ENCODE results near the gene SLC2A2.

SLC2A2 gene

GRCh38 chr3:171026597-171027293 is at the start of gene SLC2A2:
Gene SLC2A2 (minus strand): TSS chr3:171026720. CDS start chr3:171026670, 50 bp downstream.
- no peaks in the 10 kb centered on the region for H3K36me3 ChIP-seq (ENCODE audit: insufficient read depth, low read length)
- no peaks in the 10 kb centered on the region for H3K9me3 ChIP-seq (ENCODE audit: control insufficient read depth, insufficient read depth, low read length)
- H3K4me1 ChIP-seq (ENCODE audit: insufficient read depth, low read length) = no peaks in the 10 kb centered on the region
- no peak within 1 kb of the TSS for H3K9ac ChIP-seq (ENCODE audit: low read depth, low read length)

- Histone ChIP-seq H3K36me3 (ENCODE audit: insufficient read depth, low read length) (no peaks in the 10 kb centered on the region; the same call in 1 of the 2 replicates), H3K4me1 (ENCODE audit: insufficient read depth, low read length) (no peaks in the 10 kb centered on the region), H3K9ac (ENCODE audit: low read depth, low read length) (no peak overlapping the region), H3K9me3 (ENCODE audit: control insufficient read depth, insufficient read depth, low read length) (no peaks in the 10 kb centered on the region)
These were observed 45.9 kb upstream of the SLC2A2 start for GRCh38 chr3:171072432-171072831.

GRCh38 chr3:171068658-171069057 is 42.1 kb upstream of the SLC2A2 start:
- Histone ChIP-seq H3K36me3 (ENCODE audit: insufficient read depth, low read length) (no peaks in the 10 kb centered on the region; the same call in 1 of the 2 replicates), H3K9me3 (ENCODE audit: control insufficient read depth, insufficient read depth, low read length) (no peaks in the 10 kb centered on the region), H3K4me1 (ENCODE audit: insufficient read depth, low read length) (no peaks in the 10 kb centered on the region), H3K9ac (ENCODE audit: low read depth, low read length) (no peak overlapping the region)

- H3K9ac ChIP-seq (ENCODE audit: low read depth, low read length) = no peak overlapping the region
- H3K4me1 ChIP-seq (ENCODE audit: insufficient read depth, low read length) = peaks cover 5% of the 10 kb centered on the region; the same call in 1 of the 2 replicates
- H3K36me3 ChIP-seq (ENCODE audit: insufficient read depth, low read length) = no peaks in the 10 kb centered on the region; the same call in 1 of the 2 replicates
These were observed 39.7 kb upstream of the SLC2A2 start for GRCh38 chr3:171066206-171066605.

GRCh38 chr3:171065732-171066131 is 39.2 kb upstream of the SLC2A2 start:
- Histone ChIP-seq H3K9me3 (ENCODE audit: control insufficient read depth, insufficient read depth, low read length) (no peaks in the 10 kb centered on the region), H3K36me3 (ENCODE audit: insufficient read depth, low read length) (no peaks in the 10 kb centered on the region; the same call in 1 of the 2 replicates), H3K4me1 (ENCODE audit: insufficient read depth, low read length) (peaks cover 5% of the 10 kb centered on the region; the same call in 1 of the 2 replicates), H3K9ac (ENCODE audit: low read depth, low read length) (no peak overlapping the region)

More at GRCh38 chr3:171066206-171066605, 39.7 kb upstream of the SLC2A2 start:
- H3K9me3 ChIP-seq (ENCODE audit: control insufficient read depth, insufficient read depth, low read length) = no peaks in the 10 kb centered on the region

GRCh38 chr3:171064461-171064860 is 37.9 kb upstream of the SLC2A2 start:
- Histone ChIP-seq H3K9me3 (ENCODE audit: control insufficient read depth, insufficient read depth, low read length) (no peaks in the 10 kb centered on the region), H3K4me1 (ENCODE audit: insufficient read depth, low read length) (peaks cover 5% of the 10 kb centered on the region; the same call in 1 of the 2 replicates), H3K36me3 (ENCODE audit: insufficient read depth, low read length) (no peaks in the 10 kb centered on the region; the same call in 1 of the 2 replicates), H3K9ac (ENCODE audit: low read depth, low read length) (no peak overlapping the region)

- Histone ChIP-seq H3K9ac (ENCODE audit: low read depth, low read length) (no peak overlapping the region), H3K4me1 (ENCODE audit: insufficient read depth, low read length) (peaks cover 5% of the 10 kb centered on the region; the same call in 1 of the 2 replicates), H3K9me3 (ENCODE audit: control insufficient read depth, insufficient read depth, low read length) (no peaks in the 10 kb centered on the region), H3K36me3 (ENCODE audit: insufficient read depth, low read length) (no peaks in the 10 kb centered on the region; the same call in 1 of the 2 replicates)
These were observed 35.2 kb upstream of the SLC2A2 start for GRCh38 chr3:171061749-171062148.

- H3K9me3 ChIP-seq (ENCODE audit: control insufficient read depth, insufficient read depth, low read length) = no peaks in the 10 kb centered on the region
- H3K9ac ChIP-seq (ENCODE audit: low read depth, low read length) = no peak overlapping the region
- H3K4me1 ChIP-seq (ENCODE audit: insufficient read depth, low read length) = peaks cover 5% of the 10 kb centered on the region; the same call in 1 of the 2 replicates
- no peaks in the 10 kb centered on the region for H3K36me3 ChIP-seq (ENCODE audit: insufficient read depth, low read length)
These were observed 33.5 kb upstream of the SLC2A2 start for GRCh38 chr3:171059978-171060377.

GRCh38 chr3:171058873-171059603 is 32.5 kb upstream of the SLC2A2 start:
- peaks cover 5% of the 10 kb centered on the region; the same call in 1 of the 2 replicates for H3K4me1 ChIP-seq (ENCODE audit: insufficient read depth, low read length)
- H3K36me3 ChIP-seq (ENCODE audit: insufficient read depth, low read length) = no peaks in the 10 kb centered on the region
- no peaks in the 10 kb centered on the region for H3K9me3 ChIP-seq (ENCODE audit: control insufficient read depth, insufficient read depth, low read length)
- no peak overlapping the region for H3K9ac ChIP-seq (ENCODE audit: low read depth, low read length)

- Histone ChIP-seq H3K9me3 (ENCODE audit: control insufficient read depth, insufficient read depth, low read length) (no peaks in the 10 kb centered on the region), H3K9ac (ENCODE audit: low read depth, low read length) (no peak overlapping the region), H3K36me3 (ENCODE audit: insufficient read depth, low read length) (no peaks in the 10 kb centered on the region), H3K4me1 (ENCODE audit: insufficient read depth, low read length) (peaks cover 5% of the 10 kb centered on the region; the same call in 1 of the 2 replicates)
These were observed 31.5 kb upstream of the SLC2A2 start for GRCh38 chr3:171058058-171058457.

- H3K9me3 ChIP-seq (ENCODE audit: control insufficient read depth, insufficient read depth, low read length) = no peaks in the 10 kb centered on the region
- H3K9ac ChIP-seq (ENCODE audit: low read depth, low read length) = no peak overlapping the region
- peaks cover 3% of the 10 kb centered on the region; the same call in 1 of the 2 replicates for H3K4me1 ChIP-seq (ENCODE audit: insufficient read depth, low read length)
- H3K36me3 ChIP-seq (ENCODE audit: insufficient read depth, low read length) = no peaks in the 10 kb centered on the region
These were observed 30.6 kb upstream of the SLC2A2 start for GRCh38 chr3:171057072-171057471.

- H3K4me1 ChIP-seq (ENCODE audit: insufficient read depth, low read length) = no peaks in the 10 kb centered on the region; the same call in 1 of the 2 replicates
- no peak overlapping the region for H3K9ac ChIP-seq (ENCODE audit: low read depth, low read length)
- no peaks in the 10 kb centered on the region for H3K9me3 ChIP-seq (ENCODE audit: control insufficient read depth, insufficient read depth, low read length)
- no peaks in the 10 kb centered on the region for H3K36me3 ChIP-seq (ENCODE audit: insufficient read depth, low read length)
These were observed 30.0 kb upstream of the SLC2A2 start for GRCh38 chr3:171056528-171056927.

GRCh38 chr3:171055336-171056178 is 29.0 kb upstream of the SLC2A2 start:
- H3K9ac ChIP-seq (ENCODE audit: low read depth, low read length) = no peak overlapping the region
- H3K36me3 ChIP-seq (ENCODE audit: insufficient read depth, low read length) = no peaks in the 10 kb centered on the region
- H3K9me3 ChIP-seq (ENCODE audit: control insufficient read depth, insufficient read depth, low read length) = no peaks in the 10 kb centered on the region
- no peaks in the 10 kb centered on the region for H3K4me1 ChIP-seq (ENCODE audit: insufficient read depth, low read length)

GRCh38 chr3:171054921-171055320 is 28.4 kb upstream of the SLC2A2 start:
- Histone ChIP-seq H3K9ac (ENCODE audit: low read depth, low read length) (no peak overlapping the region), H3K36me3 (ENCODE audit: insufficient read depth, low read length) (no peaks in the 10 kb centered on the region), H3K9me3 (ENCODE audit: control insufficient read depth, insufficient read depth, low read length) (no peaks in the 10 kb centered on the region), H3K4me1 (ENCODE audit: insufficient read depth, low read length) (no peaks in the 10 kb centered on the region)
